HCT116 (cell line): ENCODE data around the gene KLF9. TPM values are rescaled to one million over a fixed set of nuclear protein-coding genes. Genes with fewer than 3 reads are reported as not detected.

Experiments
- ATAC-seq: fragments of 200-7000 bp; cut with Tn5 transposase; 2 replicates; pipeline ENCODE4 v1.9.1; 2020; ENCODE audit warnings: mild to moderate bottlenecking, moderate library complexity
- BruUV-seq: library from RNA; stranded (reverse); fragments of 400-500 nt; replicated peaks from 2 replicates; lab custom pipeline; 2021; lab: Mats Ljungman, UMichigan
- CTCF ChIA-PET: fragments of 300-600 bp; sonication (Branson Sonifier 250); formaldehyde crosslinking; loops from one replicate; lab custom pipeline; 2021; ENCODE audit warnings: antibody characterized with exemption; lab: Charles Lee
- POLR2A ChIA-PET: fragments of 300-600, 350-600 bp; sonication (Branson Sonifier 250); formaldehyde crosslinking; loops from one replicate; lab custom pipeline; 2021; ENCODE audit warnings: antibody characterized with exemption; lab: Charles Lee
- RAD21 ChIA-PET, 2 experiments: fragments of 300-600 bp; sonication (Branson Sonifier 250); formaldehyde crosslinking; loops; one replicate each; lab custom pipeline; 2023; ENCODE audit warnings: low total read pairs in 2 of 2; ENCODE audit not compliant: uncharacterized antibody in 2 of 2, unreplicated experiment in 2 of 2, low non-redundant PET in 1 of 2; lab: Charles Lee
- DNase-seq: peaks from one replicate; pipeline ENCODE4 v3.0.0-alpha.2; 2010; ENCODE audit warnings: low read depth, low spot score
- H2AFZ ChIP-seq: fragments of 200-600 bp; shearing (Covaris generic), sonication (generic); 2 replicates; pipeline ENCODE4 v1.6.1; 2017; ENCODE audit warnings: low read depth, mixed run types, mixed read lengths, antibody characterized with exemption, low read length; ENCODE audit not compliant: poor library complexity, severe bottlenecking
- H3K27ac ChIP-seq: 2 replicates; pipeline ENCODE4 v1.5.1; 2012; ENCODE audit warnings: low read depth, low read length
- H3K27me3 ChIP-seq: fragments of 200-600 bp; sonication (generic); 2 replicates; pipeline ENCODE4 v1.6.1; 2016; ENCODE audit warnings: mixed run types, low read length, mixed read lengths; ENCODE audit not compliant: insufficient read depth
- H3K36me3 ChIP-seq, 2 experiments: fragments of 200-500 bp in 1 of 2; fragments of 200-600 bp in 1 of 2; sonication (Bioruptor generic) in 1 of 2; sonication (generic) in 1 of 2; 2 replicates each; pipeline versions ENCODE4 v1.5.1 to v1.6.1; 2014 to 2016; ENCODE audit warnings: low read length in 2 of 2, inconsistent platforms in 1 of 2, mixed read lengths in 1 of 2, mixed run types in 1 of 2; ENCODE audit not compliant: insufficient read depth in 2 of 2, control insufficient read depth in 1 of 2
- H3K4me1 ChIP-seq, 2 experiments: fragments of 200-600 bp in 1 of 2; sonication (generic) in 1 of 2; 2 replicates each; pipeline versions ENCODE4 v1.5.1 to v1.6.1; 2012 to 2017; ENCODE audit warnings: low read length in 2 of 2, inconsistent platforms in 1 of 2, mild to moderate bottlenecking in 1 of 2, mixed read lengths in 1 of 2, mixed run types in 1 of 2, moderate library complexity in 1 of 2; ENCODE audit not compliant: insufficient read depth in 2 of 2, control insufficient read depth in 1 of 2
- H3K4me2 ChIP-seq: fragments of 200-600 bp; sonication (generic); 2 replicates; pipeline ENCODE4 v1.6.1; 2017; ENCODE audit warnings: mixed run types, low read length, mixed read lengths
- H3K4me3 ChIP-seq, 2 experiments: fragments of 200-600 bp in 1 of 2; sonication (generic) in 1 of 2; replicated peaks in 1 of 2; 2 replicates each; pipeline ENCODE4 v1.5.1; 2011 to 2016; ENCODE audit warnings: low read length in 2 of 2, control low read depth in 1 of 2, low read depth in 1 of 2, mild to moderate bottlenecking in 1 of 2, mixed read lengths in 1 of 2, mixed run types in 1 of 2
- H3K79me2 ChIP-seq: fragments of 200-600 bp; sonication (generic); 2 replicates; pipeline ENCODE4 v1.6.1; 2017; ENCODE audit warnings: mild to moderate bottlenecking, mixed run types, low read length, moderate library complexity, mixed read lengths; ENCODE audit not compliant: insufficient read depth
- H3K9ac ChIP-seq: fragments of 200-600 bp; sonication (generic); 2 replicates; pipeline ENCODE4 v1.6.1; 2016; ENCODE audit warnings: low read length, mixed read lengths
- H3K9me2 ChIP-seq: fragments of 200-600 bp; sonication (generic), shearing (Covaris generic); 2 replicates; pipeline ENCODE4 v1.6.1; 2017; ENCODE audit warnings: mixed run types, mild to moderate bottlenecking, moderate library complexity; ENCODE audit not compliant: insufficient read depth
- H3K9me3 ChIP-seq, 2 experiments: fragments of 200-500 bp in 1 of 2; fragments of 200-600 bp in 1 of 2; sonication (Bioruptor generic) in 1 of 2; sonication (generic) in 1 of 2; 2 replicates each; pipeline ENCODE4 v1.6.1; 2014 to 2017; ENCODE audit warnings: low read length in 2 of 2, mixed read lengths in 2 of 2, inconsistent platforms in 1 of 2, low read depth in 1 of 2, mild to moderate bottlenecking in 1 of 2, mixed run types in 1 of 2, moderate library complexity in 1 of 2; ENCODE audit not compliant: control insufficient read depth in 1 of 2, insufficient read depth in 1 of 2
- H4K20me1 ChIP-seq: fragments of 200-600 bp; sonication (generic), shearing (Covaris generic); 2 replicates; pipeline ENCODE4 v1.6.1; 2017; ENCODE audit warnings: mixed run types, mild to moderate bottlenecking, moderate library complexity; ENCODE audit not compliant: insufficient read depth
- FOSL1 ChIP-seq: IDR thresholded peaks from 2 replicates; pipeline ENCODE4 v1.6.1; 2012; ENCODE audit warnings: low read depth
- TCF7L2 ChIP-seq: IDR thresholded peaks from 2 replicates; pipeline ENCODE4 v1.7.0; 2011; ENCODE audit warnings: borderline replicate concordance, inconsistent platforms; ENCODE audit not compliant: insufficient read depth, insufficient read length; ENCODE audit errors: extremely low read depth
- intact Hi-C: fragments of 100-400 bp; cut with micrococcal nuclease; formaldehyde crosslinking; loops from 2 replicates; pipeline ENCODE4 v1.10.0; 2022
- total RNA-seq: library from RNA; stranded (reverse); gene quantifications from one replicate; pipeline ENCODE4 v1.2.1, GENCODE V29; 2021; ENCODE audit not compliant: unreplicated experiment
- TF ChIP-seq, protein P1 (sequence below): IDR thresholded peaks from 2 replicates; pipeline ENCODE4 v1.6.1; 2012; ENCODE audit warnings: low read depth

The KLF9 gene
- total RNA-seq, 1 experiment from 2014 or later = 8.3 TPM

DNA sequence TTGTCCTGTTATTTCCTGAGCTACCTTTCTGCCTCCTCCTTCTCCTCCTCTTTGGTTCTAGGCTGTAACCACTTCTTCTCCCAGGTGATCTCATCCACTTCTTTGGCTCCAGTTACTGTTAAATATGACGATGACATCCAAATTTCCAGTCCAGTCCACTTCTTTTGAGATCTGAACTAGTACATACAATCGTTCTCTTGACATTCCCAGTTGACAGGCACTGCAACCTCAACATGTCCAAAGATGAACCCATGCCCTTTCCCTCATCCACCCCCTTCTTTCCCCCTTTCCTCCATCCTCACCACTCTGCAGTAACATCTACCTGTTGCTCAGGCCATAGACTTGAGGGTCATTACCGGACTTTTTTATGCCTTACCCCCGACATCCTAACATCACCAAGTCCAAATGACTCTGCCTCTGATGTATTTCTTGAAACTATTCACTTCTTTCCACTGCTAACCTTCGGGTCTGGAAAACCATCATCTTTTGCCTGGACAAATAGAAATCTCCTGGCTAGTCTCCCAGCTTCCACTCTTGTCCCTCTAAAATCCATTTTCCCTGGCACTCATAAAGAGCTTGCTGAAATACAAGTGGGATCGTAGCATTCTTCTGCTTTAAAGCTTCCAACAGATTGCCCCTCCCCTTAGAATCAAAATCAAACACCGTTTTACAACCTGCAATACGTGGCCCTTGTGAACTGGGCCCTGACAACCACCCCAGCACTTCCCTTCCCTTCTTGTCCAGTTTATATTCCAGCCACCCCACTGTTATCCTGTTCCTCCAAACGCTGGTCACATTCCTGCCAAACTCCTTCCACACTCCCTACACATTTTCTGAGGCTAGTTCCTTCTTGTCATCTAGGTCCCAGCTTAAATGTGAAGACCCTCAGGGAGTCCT lies 31.5 kb downstream of the KLF9 start:
- POLR2A ChIA-PET = no interaction called here
- RAD21 ChIA-PET = no interaction called here
- H4K20me1 ChIP-seq = no peaks in the 10 kb centered on the region
- H3K27me3 ChIP-seq = no peaks in the 10 kb centered on the region
- no peaks in the 10 kb centered on the region for H3K9me3 ChIP-seq
- H3K4me2 ChIP-seq = no peak overlapping the region
- intact Hi-C loops = no loop called here
- H3K4me1 ChIP-seq = no peaks in the 10 kb centered on the region
- TF ChIP-seq, protein P1, sequence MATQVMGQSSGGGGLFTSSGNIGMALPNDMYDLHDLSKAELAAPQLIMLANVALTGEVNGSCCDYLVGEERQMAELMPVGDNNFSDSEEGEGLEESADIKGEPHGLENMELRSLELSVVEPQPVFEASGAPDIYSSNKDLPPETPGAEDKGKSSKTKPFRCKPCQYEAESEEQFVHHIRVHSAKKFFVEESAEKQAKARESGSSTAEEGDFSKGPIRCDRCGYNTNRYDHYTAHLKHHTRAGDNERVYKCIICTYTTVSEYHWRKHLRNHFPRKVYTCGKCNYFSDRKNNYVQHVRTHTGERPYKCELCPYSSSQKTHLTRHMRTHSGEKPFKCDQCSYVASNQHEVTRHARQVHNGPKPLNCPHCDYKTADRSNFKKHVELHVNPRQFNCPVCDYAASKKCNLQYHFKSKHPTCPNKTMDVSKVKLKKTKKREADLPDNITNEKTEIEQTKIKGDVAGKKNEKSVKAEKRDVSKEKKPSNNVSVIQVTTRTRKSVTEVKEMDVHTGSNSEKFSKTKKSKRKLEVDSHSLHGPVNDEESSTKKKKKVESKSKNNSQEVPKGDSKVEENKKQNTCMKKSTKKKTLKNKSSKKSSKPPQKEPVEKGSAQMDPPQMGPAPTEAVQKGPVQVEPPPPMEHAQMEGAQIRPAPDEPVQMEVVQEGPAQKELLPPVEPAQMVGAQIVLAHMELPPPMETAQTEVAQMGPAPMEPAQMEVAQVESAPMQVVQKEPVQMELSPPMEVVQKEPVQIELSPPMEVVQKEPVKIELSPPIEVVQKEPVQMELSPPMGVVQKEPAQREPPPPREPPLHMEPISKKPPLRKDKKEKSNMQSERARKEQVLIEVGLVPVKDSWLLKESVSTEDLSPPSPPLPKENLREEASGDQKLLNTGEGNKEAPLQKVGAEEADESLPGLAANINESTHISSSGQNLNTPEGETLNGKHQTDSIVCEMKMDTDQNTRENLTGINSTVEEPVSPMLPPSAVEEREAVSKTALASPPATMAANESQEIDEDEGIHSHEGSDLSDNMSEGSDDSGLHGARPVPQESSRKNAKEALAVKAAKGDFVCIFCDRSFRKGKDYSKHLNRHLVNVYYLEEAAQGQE = no peak
- TF ChIP-seq TCF7L2 = no peak
- no peak for TF ChIP-seq FOSL1
- TF ChIP-seq, all 23 proteins: peak for 0
- Histone ChIP-seq H3K36me3 (no peaks in the 10 kb centered on the region), H2AFZ (no peak overlapping the region), H3K79me2 (no peaks in the 10 kb centered on the region), H3K9me2 (no peaks in the 10 kb centered on the region), H3K9ac (no peak overlapping the region), H3K4me3 (no peak overlapping the region), H3K27ac (no peak overlapping the region)
- no peak for DNase-seq
- CTCF ChIA-PET = no interaction called here
- no TSS peak for BruUV-seq
- ATAC-seq = no peak
